Heart left ventricle (tissue), 16 donors: ENCODE data around the gene GPR180. TPM values are rescaled to one million over a fixed set of nuclear protein-coding genes. Genes with fewer than 3 reads are reported as not detected.

ENCODE experiments used
- ATAC-seq, 4 donors: fragments of 200-7000 bp; cut with Tn5 transposase; one replicate each; pipeline ENCODE4 v1.9.1; 2020 to 2022; ENCODE audit warnings: moderate library complexity in 4 of 4, mild to moderate bottlenecking in 3 of 4, moderate number of reproducible peaks in 1 of 4
- DNase-seq, 5 donors: peaks; one replicate each; pipeline ENCODE4 v3.0.0-alpha.2; 2020
- H3K27ac ChIP-seq, 12 donors: fragments of 200-600 bp; sonication (generic) in 4 of 12; one replicate each; pipeline versions ENCODE4 v1.5.0 to v1.8.0; 2016 to 2022; ENCODE audit warnings: mild to moderate bottlenecking in 2 of 12
- H3K27me3 ChIP-seq, 9 donors: fragments of 200-600 bp; sonication (generic) in 2 of 9; one replicate each; pipeline versions ENCODE4 v1.5.1 to v1.8.0; 2016 to 2022; ENCODE audit warnings: mild to moderate bottlenecking in 3 of 9
- H3K36me3 ChIP-seq, 9 donors: fragments of 200-600 bp; sonication (generic) in 2 of 9; one replicate each; pipeline versions ENCODE4 v1.5.0 to v1.8.0; 2018 to 2022; ENCODE audit warnings: mild to moderate bottlenecking in 2 of 9
- H3K4me1 ChIP-seq, 12 donors: fragments of 200-600 bp; sonication (generic) in 4 of 12; one replicate each; pipeline versions ENCODE4 v1.5.0 to v1.8.0; 2016 to 2022; ENCODE audit warnings: mild to moderate bottlenecking in 3 of 12
- H3K4me3 ChIP-seq, 12 donors: fragments of 200-600 bp; sonication (generic) in 4 of 12; one replicate each; pipeline versions ENCODE4 v1.5.0 to v1.8.0; 2017 to 2022; ENCODE audit warnings: mild to moderate bottlenecking in 9 of 12, moderate library complexity in 4 of 12
- H3K9me3 ChIP-seq, 12 donors: fragments of 200-600 bp; sonication (generic) in 4 of 12; one replicate each; pipeline versions ENCODE4 v1.5.0 to v1.8.0; 2016 to 2022; ENCODE audit warnings: mild to moderate bottlenecking in 1 of 12
- POLR2A ChIP-seq, 2 donors: fragments of 450-650 bp; IDR thresholded peaks; one replicate each; pipeline ENCODE4 v1.6.1; 2017; ENCODE audit warnings: antibody characterized with exemption in 2 of 2, mild to moderate bottlenecking in 2 of 2, moderate library complexity in 2 of 2
- WGBS, 4 donors: extraction: QIAGEN DNeasy Blood & Tissue Kit in 2 of 4; methylation state at CpG; one replicate each; pipeline versions ENCODE4 v1.1.5 to v1.1.7; 2013 to 2018; 5-methylcytosine and 5-hydroxymethylcytosine counted together
- intact Hi-C, 10 donors: fragments of 100-400 bp; cut with DNase I; formaldehyde crosslinking; loops; one replicate each; pipeline versions ENCODE4 v1.11.1 to v1.14.2; 2022
- polyA plus RNA-seq, 2 donors: library from polyadenylated mRNA; stranded (reverse); fragments of 200-250 nt; gene quantifications; one replicate each; pipeline ENCODE4 v1.2.3, GENCODE V29; 2013
- total RNA-seq, 9 donors: library from RNA; depleted of rRNA in 2 of 9; stranded (reverse); fragments of >200 nt in 2 of 9; fragmentation: NEBNext Ultra II Directional in 3 of 9; extraction: Animal tissue kit (Norgen Biotek cat#: 25700) in 3 of 9; gene quantifications; one replicate each; pipeline versions ENCODE4 v1.1.0 to v1.2.4, GENCODE V29; 2016 to 2023
- TF ChIP-seq, protein P1 (sequence below), 12 donors: fragments of 200-600 bp; sonication (generic) in 4 of 12; IDR thresholded peaks; one replicate each; pipeline versions ENCODE4 v1.5.0 to v1.8.0; 2018 to 2022; ENCODE audit warnings: antibody characterized with exemption in 12 of 12, mild to moderate bottlenecking in 5 of 12
- donor health status: ischemic (EF 13 %, LVEDD 7.1; RV severe dilation, severe dysfunction).
- donor health status: healthy with polysubstance abuse.
- donor health status: DM: no; HTN: yes; CAD: no.
- donor health status: DM: no; HTN: no; CAD: no.
- donor health status: ischemic (EF 25% LVEDD 6.9; RV normal size, moderate dysfunction).
- donor health status: ischemic (EF 25% LVEDD 5.7; RV mildly dilated, moderate dysfunction).
- donor health status: healthy.
- donor health status: DM: yes; HTN: yes; CAD: no.
- donor health status: ischemic (EF 35%, LVEDD 5.7; RV mildly dilated, moderate dysfunction).
- donor health status: nonischemic (EF 11% LVEDD 7.7; RV severe dilation, severe dysfunction).
- donor health status: DM: yes; HTN: yes; CAD: no.
- donor health status: PGD.
- donor health status: ischemic (EF 29% LVEDD 5.4; RV normal size, mild dysfunction).
- donor health status: nonischemic (EF 23%, LVEDD 6.1; RV moderate dilation, normal function).

Gene GPR180
- total and polyA plus RNA-seq, 11 donors = 0.99 to 6.4 (median 3.7) TPM

DNA sequence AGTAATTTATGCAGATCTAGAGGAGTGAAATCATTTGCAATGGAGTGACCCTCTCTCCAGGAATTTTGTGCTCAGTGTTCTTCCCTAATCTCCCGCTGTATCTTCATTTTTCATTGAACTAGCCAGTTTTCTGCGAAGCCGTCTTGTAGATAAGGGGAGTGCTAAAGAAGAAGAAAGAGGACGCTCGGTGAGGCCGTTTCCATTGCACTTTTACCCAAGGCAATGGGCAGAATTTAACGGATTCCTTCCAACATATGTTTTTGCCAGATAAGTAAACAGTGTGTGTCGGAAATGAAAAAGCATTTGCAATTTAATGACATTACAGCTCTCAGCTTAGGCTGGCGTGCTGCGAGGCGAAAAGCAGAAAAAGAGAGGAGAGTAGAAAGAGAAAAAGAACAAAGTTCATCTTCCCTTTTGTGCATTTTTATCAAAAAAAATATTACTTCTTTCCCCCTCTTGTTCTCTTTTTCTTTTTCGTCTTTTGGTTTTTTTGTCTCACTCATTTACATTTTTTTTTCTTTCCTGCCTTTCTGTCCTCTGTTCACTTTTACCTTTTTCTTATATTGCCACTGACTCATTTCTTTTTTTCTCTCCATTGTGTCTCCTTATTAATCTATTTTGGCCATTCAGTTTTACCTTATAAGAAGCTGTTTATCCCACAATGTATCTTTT lies 60.8 kb downstream of the GPR180 start:
- no peaks in the 10 kb centered on the region for H3K4me1 ChIP-seq
- H3K36me3 ChIP-seq = no peaks in the 10 kb centered on the region
- no peak overlapping the region for H3K4me3 ChIP-seq
- H3K27ac ChIP-seq = no peak overlapping the region
- no peaks in the 10 kb centered on the region for H3K9me3 ChIP-seq
- H3K27me3 ChIP-seq = peaks cover 0 to 36% (median 6%) of the 10 kb centered on the region in 9 donors
- intact Hi-C loops = no loop called here
- TF ChIP-seq POLR2A (IDR thresholded peaks at IDR 0.05) = no peak
- TF ChIP-seq, protein P1, sequence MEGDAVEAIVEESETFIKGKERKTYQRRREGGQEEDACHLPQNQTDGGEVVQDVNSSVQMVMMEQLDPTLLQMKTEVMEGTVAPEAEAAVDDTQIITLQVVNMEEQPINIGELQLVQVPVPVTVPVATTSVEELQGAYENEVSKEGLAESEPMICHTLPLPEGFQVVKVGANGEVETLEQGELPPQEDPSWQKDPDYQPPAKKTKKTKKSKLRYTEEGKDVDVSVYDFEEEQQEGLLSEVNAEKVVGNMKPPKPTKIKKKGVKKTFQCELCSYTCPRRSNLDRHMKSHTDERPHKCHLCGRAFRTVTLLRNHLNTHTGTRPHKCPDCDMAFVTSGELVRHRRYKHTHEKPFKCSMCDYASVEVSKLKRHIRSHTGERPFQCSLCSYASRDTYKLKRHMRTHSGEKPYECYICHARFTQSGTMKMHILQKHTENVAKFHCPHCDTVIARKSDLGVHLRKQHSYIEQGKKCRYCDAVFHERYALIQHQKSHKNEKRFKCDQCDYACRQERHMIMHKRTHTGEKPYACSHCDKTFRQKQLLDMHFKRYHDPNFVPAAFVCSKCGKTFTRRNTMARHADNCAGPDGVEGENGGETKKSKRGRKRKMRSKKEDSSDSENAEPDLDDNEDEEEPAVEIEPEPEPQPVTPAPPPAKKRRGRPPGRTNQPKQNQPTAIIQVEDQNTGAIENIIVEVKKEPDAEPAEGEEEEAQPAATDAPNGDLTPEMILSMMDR (IDR thresholded peaks at IDR 0.05) = no peak
- no peak for ATAC-seq
- no peak for DNase-seq
- WGBS, 4 donors = 35 to 45% (median 40%) methylated on average over 12 of the region's 12 CpGs

DNA sequence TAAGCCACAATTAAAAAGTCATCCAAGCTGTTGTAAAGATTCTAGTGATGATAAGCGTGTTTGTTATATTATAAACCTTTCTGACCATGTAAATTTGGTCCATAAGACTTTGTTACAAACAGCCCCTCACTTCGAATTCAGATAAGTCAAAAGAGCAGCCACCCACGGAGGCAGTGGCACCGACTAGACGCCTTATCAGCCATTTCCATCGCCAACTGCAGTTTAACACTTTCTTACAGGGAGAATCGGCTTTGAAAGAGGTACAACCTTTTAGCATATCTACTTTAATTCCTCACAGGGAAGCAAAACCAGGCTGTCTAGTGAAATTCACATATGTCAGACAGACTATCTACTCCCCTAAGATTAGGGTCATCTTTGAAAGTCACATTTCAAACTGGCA lies 63.2 kb downstream of the GPR180 start:
- TF ChIP-seq POLR2A (IDR thresholded peaks at IDR 0.05) = no peak
- TF ChIP-seq, protein P1 (IDR thresholded peaks at IDR 0.05) = no peak
- H3K4me3 ChIP-seq = no peak overlapping the region
- no peak overlapping the region for H3K27ac ChIP-seq
- H3K36me3 ChIP-seq = no peaks in the 10 kb centered on the region
- H3K27me3 ChIP-seq = peaks cover 0 to 44% (median 6%) of the 10 kb centered on the region in 9 donors
- no peaks in the 10 kb centered on the region for H3K4me1 ChIP-seq
- H3K9me3 ChIP-seq = no peaks in the 10 kb centered on the region
- intact Hi-C loops = no loop called here
- no peak for ATAC-seq
- 39 to 48% (median 42%) methylated on average over 7 of the region's 7 CpGs for WGBS, 4 donors
- DNase-seq = no peak

DNA sequence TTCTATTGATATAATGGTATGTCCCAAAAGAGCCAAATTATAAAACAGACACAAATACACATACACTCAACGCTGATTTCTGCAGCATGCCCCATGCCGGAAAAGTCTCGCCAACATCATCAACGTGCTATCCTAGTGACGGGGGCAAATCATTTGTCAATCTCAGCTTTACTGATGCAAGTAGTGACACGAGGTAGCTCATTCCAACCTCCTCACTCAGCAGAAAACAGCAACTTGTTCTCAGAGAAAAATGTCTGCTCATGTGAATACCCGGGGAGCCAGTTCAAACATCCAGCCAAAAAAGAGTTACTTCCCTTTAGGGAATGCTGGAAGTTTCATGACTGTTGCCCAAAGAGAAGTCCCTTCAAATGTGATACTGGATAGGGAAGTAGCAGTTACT lies 64.4 kb downstream of the GPR180 start:
- intact Hi-C loops = no loop called here
- no peak for ATAC-seq

DNA sequence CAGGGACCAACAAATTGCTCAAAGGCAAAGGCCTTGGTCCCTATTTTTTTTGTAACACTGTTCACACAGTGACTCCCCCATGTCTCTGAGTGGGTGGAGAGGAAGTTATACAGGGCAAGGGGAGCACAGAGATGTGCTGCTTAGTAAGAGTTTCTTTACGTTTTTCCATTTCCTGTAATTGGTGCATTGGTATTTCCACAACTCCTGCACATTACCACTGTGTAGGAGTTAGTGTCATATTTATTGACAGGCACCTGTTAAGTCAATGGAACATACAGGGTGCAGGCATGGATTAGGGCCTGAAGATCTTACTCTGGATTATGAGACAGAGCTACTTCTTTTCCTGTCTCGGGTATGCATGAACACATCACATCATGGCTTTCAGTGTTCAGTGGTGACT lies 65.5 kb downstream of the GPR180 start:
- H3K36me3 ChIP-seq = no peaks in the 10 kb centered on the region
- ATAC-seq (no peak), DNase-seq (no peak)
- H3K4me1 ChIP-seq = no peaks in the 10 kb centered on the region
- no peak overlapping the region for H3K27ac ChIP-seq
- no peak overlapping the region for H3K4me3 ChIP-seq
- TF ChIP-seq, protein P1 (IDR thresholded peaks at IDR 0.05) = no peak
- TF ChIP-seq POLR2A (IDR thresholded peaks at IDR 0.05) = no peak
- intact Hi-C loops = no loop called here
- WGBS, 4 donors = 61 to 69% (median 63%) methylated on average over 2 of the region's 2 CpGs
- peaks cover 0 to 49% (median 3%) of the 10 kb centered on the region in 9 donors for H3K27me3 ChIP-seq
- H3K9me3 ChIP-seq = no peaks in the 10 kb centered on the region

More for the DNA sequence above, 64.4 kb downstream of the GPR180 start:
- Histone ChIP-seq H3K27ac (no peak overlapping the region), H3K36me3 (no peaks in the 10 kb centered on the region), H3K9me3 (no peaks in the 10 kb centered on the region), H3K4me3 (no peak overlapping the region), H3K4me1 (no peaks in the 10 kb centered on the region), H3K27me3 (peaks cover 0 to 48% (median 6%) of the 10 kb centered on the region in 9 donors)
- 82 to 88% (median 88%) methylated on average over 7 of the region's 7 CpGs for WGBS, 4 donors
- DNase-seq = no peak
- TF ChIP-seq POLR2A (IDR thresholded peaks at IDR 0.05) = no peak
- TF ChIP-seq, protein P1 (IDR thresholded peaks at IDR 0.05) = no peak
